ENCODE measurements around the gene ZNF532.
A peak's percentile ranks its signal among the peaks of the same experiment; 100 is the strongest.

DNA sequence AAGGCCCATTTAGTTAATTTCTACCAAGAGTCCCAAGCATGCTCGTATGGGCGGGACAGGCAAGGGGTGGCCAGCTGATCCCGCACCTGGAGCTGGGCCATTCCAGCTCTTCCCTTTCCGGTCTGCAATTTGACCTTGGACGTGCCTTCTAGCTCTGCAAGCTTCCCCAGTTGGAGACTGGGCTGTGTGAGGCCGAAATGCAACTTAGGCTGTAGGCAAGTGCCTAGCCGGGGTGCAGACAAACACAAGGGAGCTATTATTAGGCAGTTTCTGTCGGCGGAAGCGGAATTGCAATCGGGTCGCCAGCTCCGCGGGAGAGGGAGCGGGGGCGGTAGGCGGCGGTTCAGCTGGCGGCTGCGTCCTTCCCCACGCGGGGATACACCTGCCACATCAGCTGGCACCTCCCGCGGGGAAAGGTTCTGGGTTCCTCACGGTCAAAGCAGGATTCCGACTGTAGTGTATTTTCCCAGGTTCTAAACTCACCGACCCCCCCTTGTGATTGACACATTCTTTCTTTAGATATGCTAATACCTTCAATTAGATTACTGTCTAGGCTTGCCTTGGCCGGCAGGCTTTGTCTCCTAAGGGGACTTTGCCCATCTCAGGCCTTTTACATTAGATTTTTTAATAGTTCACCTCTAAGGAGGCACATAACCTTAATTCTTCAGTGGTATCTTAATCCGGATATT lies 17.1 kb upstream of the ZNF532 start:
- TF ChIP-seq, protein P1, sequence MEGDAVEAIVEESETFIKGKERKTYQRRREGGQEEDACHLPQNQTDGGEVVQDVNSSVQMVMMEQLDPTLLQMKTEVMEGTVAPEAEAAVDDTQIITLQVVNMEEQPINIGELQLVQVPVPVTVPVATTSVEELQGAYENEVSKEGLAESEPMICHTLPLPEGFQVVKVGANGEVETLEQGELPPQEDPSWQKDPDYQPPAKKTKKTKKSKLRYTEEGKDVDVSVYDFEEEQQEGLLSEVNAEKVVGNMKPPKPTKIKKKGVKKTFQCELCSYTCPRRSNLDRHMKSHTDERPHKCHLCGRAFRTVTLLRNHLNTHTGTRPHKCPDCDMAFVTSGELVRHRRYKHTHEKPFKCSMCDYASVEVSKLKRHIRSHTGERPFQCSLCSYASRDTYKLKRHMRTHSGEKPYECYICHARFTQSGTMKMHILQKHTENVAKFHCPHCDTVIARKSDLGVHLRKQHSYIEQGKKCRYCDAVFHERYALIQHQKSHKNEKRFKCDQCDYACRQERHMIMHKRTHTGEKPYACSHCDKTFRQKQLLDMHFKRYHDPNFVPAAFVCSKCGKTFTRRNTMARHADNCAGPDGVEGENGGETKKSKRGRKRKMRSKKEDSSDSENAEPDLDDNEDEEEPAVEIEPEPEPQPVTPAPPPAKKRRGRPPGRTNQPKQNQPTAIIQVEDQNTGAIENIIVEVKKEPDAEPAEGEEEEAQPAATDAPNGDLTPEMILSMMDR (IDR thresholded peaks at IDR 0.05), result no peak
- TF ChIP-seq POLR2A (IDR thresholded peaks at IDR 0.05), result no peak
- peak in 1 of 2 donors; percentile 22 for TF ChIP-seq POLR2AphosphoS5 (IDR thresholded peaks at IDR 0.05; ENCODE audit: insufficient read depth in 1 of 2, low read depth in 1 of 2)
